ENCODE results near the gene TMEM220. TPM values are rescaled to one million over a fixed set of nuclear protein-coding genes. Genes with fewer than 3 reads are reported as not detected.
A peak's percentile ranks its signal among the peaks of the same experiment; 100 is the strongest.

The TMEM220 gene
- total RNA-seq, 1 experiment from 2014 or later, result not detected

DNA sequence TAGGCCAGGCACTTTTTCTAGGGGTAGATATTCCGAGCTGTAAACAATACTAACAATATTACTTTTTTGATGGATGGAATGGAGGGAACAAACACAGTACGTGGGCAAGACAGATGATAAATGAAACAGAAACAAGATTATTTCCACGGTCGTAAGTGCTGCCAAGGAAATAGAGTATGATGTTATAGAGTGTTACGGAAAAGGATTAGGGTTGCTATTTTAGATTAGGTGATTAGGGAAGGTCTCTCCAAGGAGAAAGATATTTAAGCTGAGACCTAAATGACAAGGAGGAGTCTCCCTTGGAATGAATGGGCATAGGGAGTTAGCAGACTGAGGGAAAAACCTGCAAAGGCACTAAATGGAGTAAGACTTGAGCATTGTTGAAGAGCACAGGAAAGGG, 24.1 kb downstream of the TMEM220 start:
- DNase-seq, result no peak
- TF ChIP-seq, protein P1, sequence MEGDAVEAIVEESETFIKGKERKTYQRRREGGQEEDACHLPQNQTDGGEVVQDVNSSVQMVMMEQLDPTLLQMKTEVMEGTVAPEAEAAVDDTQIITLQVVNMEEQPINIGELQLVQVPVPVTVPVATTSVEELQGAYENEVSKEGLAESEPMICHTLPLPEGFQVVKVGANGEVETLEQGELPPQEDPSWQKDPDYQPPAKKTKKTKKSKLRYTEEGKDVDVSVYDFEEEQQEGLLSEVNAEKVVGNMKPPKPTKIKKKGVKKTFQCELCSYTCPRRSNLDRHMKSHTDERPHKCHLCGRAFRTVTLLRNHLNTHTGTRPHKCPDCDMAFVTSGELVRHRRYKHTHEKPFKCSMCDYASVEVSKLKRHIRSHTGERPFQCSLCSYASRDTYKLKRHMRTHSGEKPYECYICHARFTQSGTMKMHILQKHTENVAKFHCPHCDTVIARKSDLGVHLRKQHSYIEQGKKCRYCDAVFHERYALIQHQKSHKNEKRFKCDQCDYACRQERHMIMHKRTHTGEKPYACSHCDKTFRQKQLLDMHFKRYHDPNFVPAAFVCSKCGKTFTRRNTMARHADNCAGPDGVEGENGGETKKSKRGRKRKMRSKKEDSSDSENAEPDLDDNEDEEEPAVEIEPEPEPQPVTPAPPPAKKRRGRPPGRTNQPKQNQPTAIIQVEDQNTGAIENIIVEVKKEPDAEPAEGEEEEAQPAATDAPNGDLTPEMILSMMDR (IDR thresholded peaks at IDR 0.05; ENCODE audit: unreplicated experiment), result no peak
- intact Hi-C loops (cut with micrococcal nuclease; ENCODE audit: unreplicated experiment), result no loop called here
- CTCF ChIA-PET, result no interaction called here
- no peaks in the 10 kb centered on the region for H3K27me3 Mint-ChIP-seq (ENCODE audit: unreplicated experiment)
- H3K9me3 Mint-ChIP-seq (ENCODE audit: low read depth, unreplicated experiment), result no peaks in the 10 kb centered on the region
- no peak overlapping the region for H3K4me3 Mint-ChIP-seq (ENCODE audit: low read depth, unreplicated experiment)
- no peak overlapping the region for H3K27ac Mint-ChIP-seq (ENCODE audit: unreplicated experiment)
- H3K36me3 Mint-ChIP-seq (ENCODE audit: insufficient read depth, unreplicated experiment), result no peaks in the 10 kb centered on the region
- no peaks in the 10 kb centered on the region for H3K4me1 Mint-ChIP-seq (ENCODE audit: low read depth, unreplicated experiment)
- no TSS peak for BruUV-seq (replicated peaks)

DNA sequence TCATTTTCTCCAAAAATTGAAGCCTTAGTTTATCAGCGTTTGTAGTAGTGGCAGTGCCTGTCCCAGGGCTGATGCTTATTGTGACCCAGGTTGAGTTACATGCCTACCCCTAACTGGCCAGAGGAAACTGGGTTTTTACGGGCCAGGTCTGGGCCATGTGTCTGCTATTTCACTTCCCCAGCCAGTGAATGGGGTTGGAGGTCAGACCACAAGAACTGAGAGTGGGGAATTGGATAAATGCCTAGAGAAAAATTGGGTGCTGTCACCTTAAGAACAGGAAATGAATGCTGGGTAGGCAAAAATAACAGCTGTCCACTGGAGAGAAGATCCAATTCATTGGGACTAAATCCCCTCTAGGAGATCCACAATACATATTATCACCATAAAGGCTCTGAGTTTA, 27.2 kb downstream of the TMEM220 start:
- Mint-ChIP-seq H3K27me3 (ENCODE audit: unreplicated experiment) (no peaks in the 10 kb centered on the region), H3K9me3 (ENCODE audit: low read depth, unreplicated experiment) (no peaks in the 10 kb centered on the region), H3K4me3 (ENCODE audit: low read depth, unreplicated experiment) (no peak overlapping the region), H3K36me3 (ENCODE audit: insufficient read depth, unreplicated experiment) (peaks cover 12% of the 10 kb centered on the region), H3K27ac (ENCODE audit: unreplicated experiment) (no peak overlapping the region), H3K4me1 (ENCODE audit: low read depth, unreplicated experiment) (no peaks in the 10 kb centered on the region)
- DNase-seq, result no peak
- intact Hi-C loops (cut with micrococcal nuclease; ENCODE audit: unreplicated experiment), result no loop called here
- TF ChIP-seq, protein P1 (IDR thresholded peaks at IDR 0.05; ENCODE audit: unreplicated experiment), result no peak
- CTCF ChIA-PET, result no interaction called here
- no TSS peak for BruUV-seq (replicated peaks)

DNA sequence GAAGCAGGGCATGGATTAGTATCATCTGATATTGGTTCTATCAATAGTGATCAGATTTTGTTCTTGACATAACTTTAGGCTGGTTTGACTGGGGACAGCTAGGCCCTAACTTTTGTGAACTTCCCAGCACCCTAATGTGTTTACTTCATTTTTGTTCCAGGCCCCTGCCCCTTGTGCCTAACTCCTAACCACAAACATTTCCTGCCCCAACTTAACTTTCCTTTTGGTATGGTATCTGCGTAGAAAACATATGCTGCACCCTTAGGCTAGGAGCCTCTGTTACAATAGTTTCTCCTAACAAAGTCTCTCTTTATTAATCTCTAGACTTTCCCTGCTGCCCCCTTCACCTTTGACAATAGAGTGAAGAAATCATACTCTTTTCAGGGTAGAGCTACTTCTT, 30.0 kb downstream of the TMEM220 start:
- CTCF ChIA-PET, result interaction anchor here (0.7 kb wide), 1 partner anchor 823 kb away, joined by 3 read pairs; no protein-coding TSS in a partner anchor
- TF ChIP-seq, protein P1 (IDR thresholded peaks at IDR 0.05; ENCODE audit: unreplicated experiment), result no peak

DNA sequence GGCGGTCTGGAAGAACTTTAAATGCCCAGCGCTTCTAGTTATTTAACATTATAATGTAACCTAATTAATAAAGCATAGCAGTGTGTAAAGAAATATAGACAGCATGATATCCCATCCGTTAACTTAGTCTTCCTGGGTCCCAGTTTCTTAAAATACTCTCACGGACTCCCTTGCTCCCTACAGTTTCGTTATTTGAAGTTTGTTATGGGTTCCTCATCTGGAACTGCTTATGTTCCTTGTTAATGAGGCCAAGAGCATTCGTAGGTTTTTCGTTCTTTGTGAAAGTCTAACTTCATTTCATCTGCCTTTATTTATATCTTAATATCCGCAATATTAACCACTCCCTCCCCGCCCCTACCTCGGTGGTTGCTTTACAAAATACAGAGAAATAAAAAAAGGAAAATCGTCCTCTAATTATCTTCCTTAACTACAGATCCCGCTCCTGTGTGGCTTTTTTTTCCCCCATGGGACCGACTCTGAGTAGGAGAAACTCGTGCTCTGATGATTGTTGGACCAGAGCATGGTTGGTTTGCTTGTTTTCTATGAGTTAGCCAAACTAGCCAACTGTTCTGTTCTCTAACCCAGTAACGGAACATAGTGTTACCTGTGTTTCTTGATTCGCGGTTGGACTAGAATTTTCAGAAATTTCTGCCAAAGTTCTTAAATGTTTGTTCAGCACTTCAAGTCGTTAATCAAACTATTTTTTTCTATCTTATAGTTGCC, 31.6 kb downstream of the TMEM220 start:
- intact Hi-C loops (cut with micrococcal nuclease; ENCODE audit: unreplicated experiment), result no loop called here
- peaks cover 28% of the 10 kb centered on the region for H3K36me3 Mint-ChIP-seq (ENCODE audit: insufficient read depth, unreplicated experiment)
- no peaks in the 10 kb centered on the region for H3K9me3 Mint-ChIP-seq (ENCODE audit: low read depth, unreplicated experiment)
- no peaks in the 10 kb centered on the region for H3K27me3 Mint-ChIP-seq (ENCODE audit: unreplicated experiment)
- TSS peak; percentile 57 for BruUV-seq (replicated peaks)
- TF ChIP-seq, protein P1 (IDR thresholded peaks at IDR 0.05; ENCODE audit: unreplicated experiment), result no peak
- H3K4me1 Mint-ChIP-seq (ENCODE audit: low read depth, unreplicated experiment), result no peaks in the 10 kb centered on the region
- no peak overlapping the region for H3K27ac Mint-ChIP-seq (ENCODE audit: unreplicated experiment)
- no peak for DNase-seq
- H3K4me3 Mint-ChIP-seq (ENCODE audit: low read depth, unreplicated experiment), result peak overlapping the region; percentile 74
- CTCF ChIA-PET, result no interaction called here

More for the DNA sequence above, 30.0 kb downstream of the TMEM220 start:
- peaks cover 28% of the 10 kb centered on the region for H3K36me3 Mint-ChIP-seq (ENCODE audit: insufficient read depth, unreplicated experiment)
- no peaks in the 10 kb centered on the region for H3K27me3 Mint-ChIP-seq (ENCODE audit: unreplicated experiment)
- no peaks in the 10 kb centered on the region for H3K9me3 Mint-ChIP-seq (ENCODE audit: low read depth, unreplicated experiment)
- H3K4me1 Mint-ChIP-seq (ENCODE audit: low read depth, unreplicated experiment), result no peaks in the 10 kb centered on the region
- H3K4me3 Mint-ChIP-seq (ENCODE audit: low read depth, unreplicated experiment), result no peak overlapping the region
- intact Hi-C loops (cut with micrococcal nuclease; ENCODE audit: unreplicated experiment), result no loop called here
- H3K27ac Mint-ChIP-seq (ENCODE audit: unreplicated experiment), result no peak overlapping the region
- DNase-seq, result no peak
- BruUV-seq (replicated peaks), result no TSS peak
